Activated CD4-positive, alpha-beta T cell treated with anti-CD3 and anti-CD28 coated beads, Interleukin-2, amount 50 U/mL, for 48 hours (primary cell): Measurements from ENCODE around the gene DLK1.

Experiments used
- DNase-seq, 2 experiments: peaks; one replicate each; pipeline ENCODE4 v3.0.0-alpha.2; 2020

DLK1 gene

GRCh38 chr14:100765296-100765695, 38.6 kb downstream of the DLK1 start:
- no peak for DNase-seq

GRCh38 chr14:100765991-100766390, 39.3 kb downstream of the DLK1 start:
- no peak for DNase-seq

- no peak for DNase-seq
Observed at GRCh38 chr14:100767003-100767787, 40.5 kb downstream of the DLK1 start.

GRCh38 chr14:100767788-100768536, 41.3 kb downstream of the DLK1 start:
- no peak for DNase-seq

GRCh38 chr14:100769035-100769939, 42.6 kb downstream of the DLK1 start:
- DNase-seq, result no peak

- DNase-seq, result no peak
Observed at GRCh38 chr14:100770046-100770445, 43.4 kb downstream of the DLK1 start.

GRCh38 chr14:100770605-100771120, 44.0 kb downstream of the DLK1 start:
- DNase-seq, result no peak

GRCh38 chr14:100771121-100771800, 44.6 kb downstream of the DLK1 start:
- DNase-seq, result no peak

GRCh38 chr14:100772607-100773165, 46.0 kb downstream of the DLK1 start:
- DNase-seq, result no peak

- DNase-seq, result no peak
Observed at GRCh38 chr14:100773331-100774163, 46.9 kb downstream of the DLK1 start.

GRCh38 chr14:100774164-100774537, 47.5 kb downstream of the DLK1 start:
- no peak for DNase-seq

- DNase-seq, result no peak
Observed at GRCh38 chr14:100775351-100775830, 48.7 kb downstream of the DLK1 start.

- DNase-seq, result no peak
Observed at GRCh38 chr14:100775831-100776591, 49.3 kb downstream of the DLK1 start.

GRCh38 chr14:100776681-100777365, 50.1 kb downstream of the DLK1 start:
- no peak for DNase-seq

- no peak for DNase-seq
Observed at GRCh38 chr14:100777366-100777817, 50.7 kb downstream of the DLK1 start.

- no peak for DNase-seq
Observed at GRCh38 chr14:100777818-100778525, 51.3 kb downstream of the DLK1 start.

GRCh38 chr14:100778526-100778882, 51.8 kb downstream of the DLK1 start:
- DNase-seq, result no peak

- no peak for DNase-seq
Observed at GRCh38 chr14:100778951-100779690, 52.4 kb downstream of the DLK1 start.
